A549 (cell line): ENCODE results near the gene SSR1.

Experiments used
- CTCF ChIP-seq: fragments of >200 bp; sonication (Bioruptor Twin); formaldehyde crosslinking; IDR thresholded peaks from 3 replicates; pipeline ENCODE4 v1.5.1; 2016
- EP300 ChIP-seq, 2 experiments: fragments of >200 bp; sonication (Bioruptor Twin); formaldehyde crosslinking; IDR thresholded peaks; 2 replicates in 1 of 2; 3 replicates in 1 of 2; pipeline ENCODE4 v1.6.1; 2016 to 2017
- POLR2A ChIP-seq: IDR thresholded peaks from 2 replicates; pipeline ENCODE4 v1.6.1; 2012; ENCODE audit warnings: mild to moderate bottlenecking, low read length
- REST ChIP-seq: fragments of 200-600 bp; sonication (generic); IDR thresholded peaks from 2 replicates; pipeline ENCODE4 v1.6.1; 2016; ENCODE audit warnings: antibody characterized with exemption, mild to moderate bottlenecking, moderate library complexity
- USF2 ChIP-seq: fragments of 450-650 bp; IDR thresholded peaks from 2 replicates; pipeline ENCODE4 v1.6.1; 2014; ENCODE audit warnings: antibody characterized with exemption

GRCh38 chr6:7290079-7290478 is 22.9 kb downstream of the SSR1 start:
- no peak for TF ChIP-seq CTCF
- TF ChIP-seq EP300 (IDR thresholded peaks at IDR 0.05): no peak
- no peak for TF ChIP-seq POLR2A
- no peak for TF ChIP-seq REST
- no peak for TF ChIP-seq USF2
